Measurements from ENCODE around the gene MRPL52.
"Not testable (repeated sequence)": the region's sequence is repeated elsewhere in the genome, so short reads cannot be mapped to it uniquely, and the experiment has no call there.

MRPL52 gene

GRCh38 chr14:22845103-22845394 is 15.4 kb downstream of the MRPL52 start:
- Mint-ChIP-seq H3K27me3 (peaks cover 91% of the 10 kb centered on the region), H3K36me3 (ENCODE audit: insufficient read depth) (peaks cover 2% of the 10 kb centered on the region), H3K4me1 (no peaks in the 10 kb centered on the region), H3K9me3 (no peaks in the 10 kb centered on the region), H3K27ac (ENCODE audit: low read depth) (no peak overlapping the region), H3K4me3 (no peak overlapping the region)
- ATAC-seq (replicated peaks; ENCODE audit: extremely low read depth, poor library complexity, severe bottlenecking) (no peak), DNase-seq (ENCODE audit: low spot score in 2 of 2) (no peak)

- Mint-ChIP-seq H3K4me1 (no peaks in the 10 kb centered on the region), H3K27me3 (peaks cover 82% of the 10 kb centered on the region), H3K27ac (ENCODE audit: low read depth) (no peak overlapping the region), H3K36me3 (ENCODE audit: insufficient read depth) (peaks cover 2% of the 10 kb centered on the region), H3K4me3 (no peak overlapping the region), H3K9me3 (no peaks in the 10 kb centered on the region)
- DNase-seq (ENCODE audit: low spot score in 2 of 2), result no peak
- no peak for ATAC-seq (replicated peaks; ENCODE audit: extremely low read depth, poor library complexity, severe bottlenecking)
Measured at GRCh38 chr14:22845821-22846625, 16.3 kb downstream of the MRPL52 start.

- Mint-ChIP-seq H3K9me3 (no peaks in the 10 kb centered on the region), H3K27me3 (peaks cover 75% of the 10 kb centered on the region), H3K4me1 (no peaks in the 10 kb centered on the region), H3K36me3 (ENCODE audit: insufficient read depth) (peaks cover 2% of the 10 kb centered on the region), H3K4me3 (no peak overlapping the region), H3K27ac (ENCODE audit: low read depth) (no peak overlapping the region)
- no peak for ATAC-seq (replicated peaks; ENCODE audit: extremely low read depth, poor library complexity, severe bottlenecking)
- no peak for DNase-seq (ENCODE audit: low spot score in 2 of 2)
Measured at GRCh38 chr14:22846811-22847307, 17.2 kb downstream of the MRPL52 start.

GRCh38 chr14:22847661-22848341 is 18.1 kb downstream of the MRPL52 start:
- Mint-ChIP-seq H3K36me3 (ENCODE audit: insufficient read depth) (peaks cover 2% of the 10 kb centered on the region), H3K4me1 (peaks cover 2% of the 10 kb centered on the region), H3K27ac (ENCODE audit: low read depth) (no peak overlapping the region), H3K27me3 (peaks cover 68% of the 10 kb centered on the region), H3K4me3 (no peak overlapping the region), H3K9me3 (no peaks in the 10 kb centered on the region)
- DNase-seq (ENCODE audit: low spot score in 2 of 2) (no peak), ATAC-seq (replicated peaks; ENCODE audit: extremely low read depth, poor library complexity, severe bottlenecking) (no peak)

- peaks cover 9% of the 10 kb centered on the region for H3K4me1 Mint-ChIP-seq
- H3K36me3 Mint-ChIP-seq (ENCODE audit: insufficient read depth), result peaks cover 2% of the 10 kb centered on the region
- H3K4me3 Mint-ChIP-seq, result no peak overlapping the region
- H3K9me3 Mint-ChIP-seq, result no peaks in the 10 kb centered on the region
- peaks cover 62% of the 10 kb centered on the region for H3K27me3 Mint-ChIP-seq
- ATAC-seq (replicated peaks; ENCODE audit: extremely low read depth, poor library complexity, severe bottlenecking), result no peak
- H3K27ac Mint-ChIP-seq (ENCODE audit: low read depth), result no peak overlapping the region
- DNase-seq (ENCODE audit: low spot score in 2 of 2), result no peak
Measured at GRCh38 chr14:22848351-22849164, 18.9 kb downstream of the MRPL52 start.

GRCh38 chr14:22849212-22849819 is 19.6 kb downstream of the MRPL52 start:
- Mint-ChIP-seq H3K4me1 (peaks cover 11% of the 10 kb centered on the region), H3K27ac (ENCODE audit: low read depth) (no peak overlapping the region), H3K36me3 (ENCODE audit: insufficient read depth) (peaks cover 2% of the 10 kb centered on the region), H3K27me3 (peaks cover 56% of the 10 kb centered on the region), H3K9me3 (no peaks in the 10 kb centered on the region), H3K4me3 (no peak overlapping the region)
- no peak for ATAC-seq (replicated peaks; ENCODE audit: extremely low read depth, poor library complexity, severe bottlenecking)
- no peak for DNase-seq (ENCODE audit: low spot score in 2 of 2)

GRCh38 chr14:22850944-22851764 is 21.5 kb downstream of the MRPL52 start:
- H3K27ac Mint-ChIP-seq (ENCODE audit: low read depth), result no peak overlapping the region
- no peak overlapping the region for H3K4me3 Mint-ChIP-seq
- peaks cover 11% of the 10 kb centered on the region for H3K4me1 Mint-ChIP-seq
- peaks cover 2% of the 10 kb centered on the region for H3K36me3 Mint-ChIP-seq (ENCODE audit: insufficient read depth)
- no peak for DNase-seq (ENCODE audit: low spot score in 2 of 2)
- peaks cover 52% of the 10 kb centered on the region for H3K27me3 Mint-ChIP-seq
- no peak for ATAC-seq (replicated peaks; ENCODE audit: extremely low read depth, poor library complexity, severe bottlenecking)
- H3K9me3 Mint-ChIP-seq, result no peaks in the 10 kb centered on the region

GRCh38 chr14:22852178-22852577 is 22.5 kb downstream of the MRPL52 start:
- Mint-ChIP-seq H3K27me3 (peaks cover 48% of the 10 kb centered on the region), H3K4me1 (peaks cover 11% of the 10 kb centered on the region)
- not testable (repeated sequence) for H3K36me3 Mint-ChIP-seq (ENCODE audit: insufficient read depth); ATAC-seq (replicated peaks; ENCODE audit: extremely low read depth, poor library complexity, severe bottlenecking); H3K4me3 Mint-ChIP-seq; DNase-seq (ENCODE audit: low spot score in 2 of 2); H3K27ac Mint-ChIP-seq (ENCODE audit: low read depth); H3K9me3 Mint-ChIP-seq

- peaks cover 48% of the 10 kb centered on the region for H3K27me3 Mint-ChIP-seq
- H3K4me3 Mint-ChIP-seq, result peak overlapping the region; percentile 79
- peaks cover 2% of the 10 kb centered on the region for H3K36me3 Mint-ChIP-seq (ENCODE audit: insufficient read depth)
- ATAC-seq (replicated peaks; ENCODE audit: extremely low read depth, poor library complexity, severe bottlenecking) (no peak), DNase-seq (ENCODE audit: low spot score in 2 of 2) (no peak)
- no peak overlapping the region for H3K27ac Mint-ChIP-seq (ENCODE audit: low read depth)
- no peaks in the 10 kb centered on the region for H3K9me3 Mint-ChIP-seq
- peaks cover 14% of the 10 kb centered on the region for H3K4me1 Mint-ChIP-seq
Measured at GRCh38 chr14:22852599-22852939, 22.9 kb downstream of the MRPL52 start.

- peaks cover 48% of the 10 kb centered on the region for H3K27me3 Mint-ChIP-seq
- H3K27ac Mint-ChIP-seq (ENCODE audit: low read depth), result no peak overlapping the region
- H3K4me1 Mint-ChIP-seq, result peaks cover 20% of the 10 kb centered on the region
- no peaks in the 10 kb centered on the region for H3K9me3 Mint-ChIP-seq
- ATAC-seq (replicated peaks; ENCODE audit: extremely low read depth, poor library complexity, severe bottlenecking), result peak; percentile 90
- peak overlapping the region; percentile 79 for H3K4me3 Mint-ChIP-seq
- peak; percentile 81 to 98 for DNase-seq (ENCODE audit: low spot score in 2 of 2)
- peaks cover 2% of the 10 kb centered on the region for H3K36me3 Mint-ChIP-seq (ENCODE audit: insufficient read depth)
Measured at GRCh38 chr14:22852940-22853767, 23.5 kb downstream of the MRPL52 start.

GRCh38 chr14:22854296-22854695 is 24.6 kb downstream of the MRPL52 start:
- not testable (repeated sequence) for DNase-seq (ENCODE audit: low spot score in 2 of 2); H3K9me3 Mint-ChIP-seq; H3K4me3 Mint-ChIP-seq; H3K36me3 Mint-ChIP-seq (ENCODE audit: insufficient read depth); H3K27ac Mint-ChIP-seq (ENCODE audit: low read depth); ATAC-seq (replicated peaks; ENCODE audit: extremely low read depth, poor library complexity, severe bottlenecking)
- Mint-ChIP-seq H3K27me3 (peaks cover 41% of the 10 kb centered on the region), H3K4me1 (peaks cover 27% of the 10 kb centered on the region)

Measured in central memory CD8-positive, alpha-beta T cell (primary cell).